K562 (cell line): ENCODE measurements around the gene HSPA5. TPM values are rescaled to one million over a fixed set of nuclear protein-coding genes. Genes with fewer than 3 reads are reported as not detected.

Experiments
- CREM ChIP-seq: IDR thresholded peaks from 2 replicates; pipeline ENCODE4 v1.6.1; 2014; ENCODE audit warnings: antibody characterized with exemption, low read depth
- EHMT2 ChIP-seq: fragments of 450-650 bp; IDR thresholded peaks from 2 replicates; pipeline ENCODE4 v1.6.1; 2018; ENCODE audit warnings: antibody characterized with exemption
- FOXP1 ChIP-seq: sonication (generic); formaldehyde crosslinking; IDR thresholded peaks from 2 replicates; pipeline ENCODE4 v1.8.0; 2022; ENCODE audit warnings: mild to moderate bottlenecking, missing genetic modification reagents
- MAFG ChIP-seq: fragments of 450-650 bp; conservative IDR thresholded peaks from 2 replicates; pipeline ENCODE4 v1.6.1; 2016; ENCODE audit warnings: missing genetic modification characterization, missing compliant biosample characterization
- MEF2D ChIP-seq: conservative IDR thresholded peaks from 2 replicates; pipeline ENCODE4 v1.6.1; 2016; ENCODE audit warnings: low read depth, missing genetic modification characterization, missing compliant biosample characterization
- NR4A1 ChIP-seq, 2 experiments: fragments of 250-450 bp in 1 of 2; fragments of 450-650 bp in 1 of 2; sonication (Bioruptor Pico) in 1 of 2; IDR thresholded peaks; 2 replicates each; pipeline versions ENCODE4 v1.4.0 to v1.6.1; 2016 to 2020; ENCODE audit warnings: mild to moderate bottlenecking in 2 of 2, missing compliant biosample characterization in 1 of 2, missing genetic modification characterization in 1 of 2, moderate library complexity in 1 of 2
- SNIP1 ChIP-seq: fragments of 450-650 bp; IDR thresholded peaks from 2 replicates; pipeline ENCODE4 v1.7.1; 2017; ENCODE audit warnings: low read depth, mild to moderate bottlenecking
- ZNF174 ChIP-seq: fragments of 250-450 bp; sonication (Bioruptor Pico); IDR thresholded peaks from 2 replicates; pipeline ENCODE4 v1.4.0; 2020; ENCODE audit warnings: mild to moderate bottlenecking
- ZNF766 ChIP-seq: fragments of 200-800 bp; sonication (Bioruptor generic); conservative IDR thresholded peaks from 2 replicates; pipeline ENCODE4 v1.6.1; 2016; ENCODE audit warnings: missing genetic modification characterization, missing compliant biosample characterization
- polyA plus RNA-seq, 8 experiments: library from polyadenylated mRNA; depleted of rRNA in 4 of 8; stranded (reverse) in 5 of 8; unstranded in 3 of 8; fragments of >200 nt; fragmentation: Nextera tagmentation in 2 of 8; fragmentation: Illumina TruSeq in 1 of 8; extraction: Ambion mirVana in 2 of 8; extraction: Trizol in 1 of 8; gene quantifications; 2 replicates each; pipeline versions ENCODE4 v1.2.1 to v1.2.3, GENCODE V29; 2011 to 2014; ENCODE audit warnings: inconsistent platforms in 1 of 8, missing spikeins in 1 of 8
- total RNA-seq, 7 experiments: library from RNA; depleted of rRNA in 6 of 7; stranded (reverse); fragments of >200 nt in 6 of 7; fragmentation: Illumina TruSeq in 2 of 7; extraction: Trizol in 2 of 7; gene quantifications; 2 replicates each; pipeline versions ENCODE4 v1.2.1 to v1.2.3, GENCODE V29; 2011 to 2021; ENCODE audit warnings: low replicate concordance in 1 of 7
- TF ChIP-seq, protein P1 (sequence below): IDR thresholded peaks from 2 replicates; pipeline ENCODE4 v1.6.1; 2012; ENCODE audit warnings: low read depth, low read length, improper control_type of control experiment, borderline replicate concordance
- TF ChIP-seq, protein P2 (sequence below), 2 experiments: fragments of 450-650 bp; formaldehyde crosslinking in 1 of 2; IDR thresholded peaks; 2 replicates each; pipeline versions ENCODE4 v1.4.0 to v1.6.1; 2014 to 2020; ENCODE audit warnings: mild to moderate bottlenecking in 2 of 2, borderline replicate concordance in 1 of 2, low read depth in 1 of 2
- TF ChIP-seq, protein P3 (sequence below): fragments of 450-650 bp; IDR thresholded peaks from one replicate; pipeline ENCODE4 v1.6.1; 2018; ENCODE audit warnings: mild to moderate bottlenecking, moderate library complexity; ENCODE audit not compliant: partially characterized antibody
- TF ChIP-seq, protein P4 (sequence below): fragments of 150-350 bp; IDR thresholded peaks from 2 replicates; pipeline ENCODE4 v1.6.1; 2014; ENCODE audit warnings: low read depth, mild to moderate bottlenecking, low read length, borderline replicate concordance

Gene HSPA5
- total and polyA plus RNA-seq, 9 of the 15 experiments (the other 6 are each of a cell fraction or from before 2014, with no cell fraction given) = 48.0 to 265 (median 113) TPM

DNA sequence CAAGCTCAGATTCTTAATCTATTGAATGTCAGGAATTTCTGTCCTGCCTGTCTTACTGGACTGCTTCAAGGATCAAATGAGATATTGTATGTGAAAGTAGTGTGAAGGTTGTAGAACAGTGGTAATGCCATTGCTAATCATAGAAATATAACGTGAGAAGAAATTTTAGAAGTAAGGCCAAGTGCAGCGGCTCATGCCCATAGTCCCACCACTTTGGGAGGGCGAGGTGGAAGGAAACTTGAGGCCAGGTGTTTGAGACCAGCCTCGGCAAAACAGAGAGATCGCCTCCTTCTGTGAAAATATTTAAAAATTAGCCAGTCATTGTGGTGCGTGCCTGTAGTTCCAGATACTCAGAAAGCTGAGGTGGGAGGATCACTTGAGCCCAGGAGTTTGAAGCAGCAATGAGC, 5.1 kb upstream of the HSPA5 start (continued):
- TF ChIP-seq, protein P1, sequence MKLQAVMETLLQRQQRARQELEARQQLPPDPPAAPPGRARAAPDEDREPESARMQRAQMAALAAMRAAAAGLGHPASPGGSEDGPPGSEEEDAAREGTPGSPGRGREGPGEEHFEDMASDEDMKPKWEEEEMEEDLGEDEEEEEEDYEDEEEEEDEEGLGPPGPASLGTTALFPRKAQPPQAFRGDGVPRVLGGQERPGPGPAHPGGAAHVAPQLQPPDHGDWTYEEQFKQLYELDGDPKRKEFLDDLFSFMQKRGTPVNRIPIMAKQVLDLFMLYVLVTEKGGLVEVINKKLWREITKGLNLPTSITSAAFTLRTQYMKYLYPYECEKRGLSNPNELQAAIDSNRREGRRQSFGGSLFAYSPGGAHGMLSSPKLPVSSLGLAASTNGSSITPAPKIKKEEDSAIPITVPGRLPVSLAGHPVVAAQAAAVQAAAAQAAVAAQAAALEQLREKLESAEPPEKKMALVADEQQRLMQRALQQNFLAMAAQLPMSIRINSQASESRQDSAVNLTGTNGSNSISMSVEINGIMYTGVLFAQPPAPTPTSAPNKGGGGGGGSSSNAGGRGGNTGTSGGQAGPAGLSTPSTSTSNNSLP = no peak
- no peak for TF ChIP-seq ZNF766 (CRISPR knock-in tag)
- no peak; the same call in 1 of the 2 replicates for TF ChIP-seq CREM
- TF ChIP-seq, protein P2, sequence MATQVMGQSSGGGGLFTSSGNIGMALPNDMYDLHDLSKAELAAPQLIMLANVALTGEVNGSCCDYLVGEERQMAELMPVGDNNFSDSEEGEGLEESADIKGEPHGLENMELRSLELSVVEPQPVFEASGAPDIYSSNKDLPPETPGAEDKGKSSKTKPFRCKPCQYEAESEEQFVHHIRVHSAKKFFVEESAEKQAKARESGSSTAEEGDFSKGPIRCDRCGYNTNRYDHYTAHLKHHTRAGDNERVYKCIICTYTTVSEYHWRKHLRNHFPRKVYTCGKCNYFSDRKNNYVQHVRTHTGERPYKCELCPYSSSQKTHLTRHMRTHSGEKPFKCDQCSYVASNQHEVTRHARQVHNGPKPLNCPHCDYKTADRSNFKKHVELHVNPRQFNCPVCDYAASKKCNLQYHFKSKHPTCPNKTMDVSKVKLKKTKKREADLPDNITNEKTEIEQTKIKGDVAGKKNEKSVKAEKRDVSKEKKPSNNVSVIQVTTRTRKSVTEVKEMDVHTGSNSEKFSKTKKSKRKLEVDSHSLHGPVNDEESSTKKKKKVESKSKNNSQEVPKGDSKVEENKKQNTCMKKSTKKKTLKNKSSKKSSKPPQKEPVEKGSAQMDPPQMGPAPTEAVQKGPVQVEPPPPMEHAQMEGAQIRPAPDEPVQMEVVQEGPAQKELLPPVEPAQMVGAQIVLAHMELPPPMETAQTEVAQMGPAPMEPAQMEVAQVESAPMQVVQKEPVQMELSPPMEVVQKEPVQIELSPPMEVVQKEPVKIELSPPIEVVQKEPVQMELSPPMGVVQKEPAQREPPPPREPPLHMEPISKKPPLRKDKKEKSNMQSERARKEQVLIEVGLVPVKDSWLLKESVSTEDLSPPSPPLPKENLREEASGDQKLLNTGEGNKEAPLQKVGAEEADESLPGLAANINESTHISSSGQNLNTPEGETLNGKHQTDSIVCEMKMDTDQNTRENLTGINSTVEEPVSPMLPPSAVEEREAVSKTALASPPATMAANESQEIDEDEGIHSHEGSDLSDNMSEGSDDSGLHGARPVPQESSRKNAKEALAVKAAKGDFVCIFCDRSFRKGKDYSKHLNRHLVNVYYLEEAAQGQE (IDR thresholded peaks at IDR 0.05; ENCODE audit: borderline replicate concordance) = no peak
- TF ChIP-seq, protein P2 (CRISPR knock-in tag; IDR thresholded peaks at IDR 0.05; ENCODE audit: low read depth) = no peak
- TF ChIP-seq, protein P3, sequence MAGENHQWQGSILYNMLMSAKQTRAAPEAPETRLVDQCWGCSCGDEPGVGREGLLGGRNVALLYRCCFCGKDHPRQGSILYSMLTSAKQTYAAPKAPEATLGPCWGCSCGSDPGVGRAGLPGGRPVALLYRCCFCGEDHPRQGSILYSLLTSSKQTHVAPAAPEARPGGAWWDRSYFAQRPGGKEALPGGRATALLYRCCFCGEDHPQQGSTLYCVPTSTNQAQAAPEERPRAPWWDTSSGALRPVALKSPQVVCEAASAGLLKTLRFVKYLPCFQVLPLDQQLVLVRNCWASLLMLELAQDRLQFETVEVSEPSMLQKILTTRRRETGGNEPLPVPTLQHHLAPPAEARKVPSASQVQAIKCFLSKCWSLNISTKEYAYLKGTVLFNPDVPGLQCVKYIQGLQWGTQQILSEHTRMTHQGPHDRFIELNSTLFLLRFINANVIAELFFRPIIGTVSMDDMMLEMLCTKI = no peak
- peak; percentile 95 for TF ChIP-seq MAFG (tag)
- TF ChIP-seq SNIP1 = no peak
- peak; percentile 59 for TF ChIP-seq MEF2D (tag)
- no peak for TF ChIP-seq ZNF174 (CRISPR knock-in tag)
- TF ChIP-seq, protein P4, sequence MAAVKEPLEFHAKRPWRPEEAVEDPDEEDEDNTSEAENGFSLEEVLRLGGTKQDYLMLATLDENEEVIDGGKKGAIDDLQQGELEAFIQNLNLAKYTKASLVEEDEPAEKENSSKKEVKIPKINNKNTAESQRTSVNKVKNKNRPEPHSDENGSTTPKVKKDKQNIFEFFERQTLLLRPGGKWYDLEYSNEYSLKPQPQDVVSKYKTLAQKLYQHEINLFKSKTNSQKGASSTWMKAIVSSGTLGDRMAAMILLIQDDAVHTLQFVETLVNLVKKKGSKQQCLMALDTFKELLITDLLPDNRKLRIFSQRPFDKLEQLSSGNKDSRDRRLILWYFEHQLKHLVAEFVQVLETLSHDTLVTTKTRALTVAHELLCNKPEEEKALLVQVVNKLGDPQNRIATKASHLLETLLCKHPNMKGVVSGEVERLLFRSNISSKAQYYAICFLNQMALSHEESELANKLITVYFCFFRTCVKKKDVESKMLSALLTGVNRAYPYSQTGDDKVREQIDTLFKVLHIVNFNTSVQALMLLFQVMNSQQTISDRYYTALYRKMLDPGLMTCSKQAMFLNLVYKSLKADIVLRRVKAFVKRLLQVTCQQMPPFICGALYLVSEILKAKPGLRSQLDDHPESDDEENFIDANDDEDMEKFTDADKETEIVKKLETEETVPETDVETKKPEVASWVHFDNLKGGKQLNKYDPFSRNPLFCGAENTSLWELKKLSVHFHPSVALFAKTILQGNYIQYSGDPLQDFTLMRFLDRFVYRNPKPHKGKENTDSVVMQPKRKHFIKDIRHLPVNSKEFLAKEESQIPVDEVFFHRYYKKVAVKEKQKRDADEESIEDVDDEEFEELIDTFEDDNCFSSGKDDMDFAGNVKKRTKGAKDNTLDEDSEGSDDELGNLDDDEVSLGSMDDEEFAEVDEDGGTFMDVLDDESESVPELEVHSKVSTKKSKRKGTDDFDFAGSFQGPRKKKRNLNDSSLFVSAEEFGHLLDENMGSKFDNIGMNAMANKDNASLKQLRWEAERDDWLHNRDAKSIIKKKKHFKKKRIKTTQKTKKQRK = no peak
- TF ChIP-seq FOXP1 (CRISPR knock-in tag) = 0 out of 2 replicates have a peak, but pooled peaks have one; percentile 14
- TF ChIP-seq NR4A1 (CRISPR knock-in tag; IDR thresholded peaks at IDR 0.05) = no peak
- 0 out of 2 replicates have a peak, but pooled peaks have one; percentile 53 for TF ChIP-seq NR4A1 (tag; IDR thresholded peaks at IDR 0.05)
- TF ChIP-seq EHMT2 = no peak
